Activated CD4-positive, alpha-beta memory T cell treated with anti-CD3 and anti-CD28 coated beads, Interleukin-2, amount 10 ng/mL, durations not matched to agents 7 days and 5 days (primary cell): ENCODE results near the gene PHF3. TPM values are rescaled to one million over a fixed set of nuclear protein-coding genes. Genes with fewer than 3 reads are reported as not detected.
"Not testable (repeated sequence)": the region's sequence is repeated elsewhere in the genome, so short reads cannot be mapped to it uniquely, and the experiment has no call there.

Experiments
- CTCF ChIA-PET: fragments of 350-600 bp; sonication (Branson Sonifier 250); formaldehyde crosslinking; loops from one replicate; lab custom pipeline; 2021; ENCODE audit warnings: antibody characterized with exemption, inconsistent platforms; lab: Charles Lee
- POLR2A ChIA-PET: fragments of 350-600 bp; sonication (Branson Sonifier 250); formaldehyde crosslinking; loops from one replicate; lab custom pipeline; 2021; ENCODE audit warnings: antibody characterized with exemption; lab: Charles Lee
- DNase-seq: peaks from one replicate; pipeline ENCODE4 v3.0.0-alpha.2; 2020
- H3K27ac Mint-ChIP-seq: one replicate; pipeline ENCODE4 v1.8.0; 2021; ENCODE audit warnings: mild to moderate bottlenecking, mixed read lengths
- H3K27me3 Mint-ChIP-seq: one replicate; pipeline ENCODE4 v1.8.0; 2021; ENCODE audit warnings: mixed read lengths
- H3K36me3 Mint-ChIP-seq: one replicate; pipeline ENCODE4 v1.8.0; 2021; ENCODE audit warnings: low read depth, mixed read lengths
- H3K4me1 Mint-ChIP-seq: one replicate; pipeline ENCODE4 v1.8.0; 2021; ENCODE audit warnings: mixed read lengths
- H3K4me3 Mint-ChIP-seq: one replicate; pipeline ENCODE4 v1.8.0; 2021; ENCODE audit warnings: mild to moderate bottlenecking, mixed read lengths
- H3K9me3 Mint-ChIP-seq: one replicate; pipeline ENCODE4 v1.8.0; 2021; ENCODE audit warnings: mixed read lengths
- total RNA-seq, 2 experiments: library from RNA; stranded (reverse); gene quantifications; one replicate each; pipeline ENCODE4 v1.2.3, GENCODE V29; 2021

Gene PHF3
- total RNA-seq, 2 experiments from 2014 or later, result 53.9 to 57.8 TPM

- no peaks in the 10 kb centered on the region for H3K27me3 Mint-ChIP-seq
- POLR2A ChIA-PET, result interaction anchor here (1.0 kb wide), 1 partner anchor 17 kb away, joined by 3 read pairs; no protein-coding TSS in a partner anchor
- H3K27ac Mint-ChIP-seq, result no peak overlapping the region
- DNase-seq, result no peak
- H3K36me3 Mint-ChIP-seq, result peaks cover 3% of the 10 kb centered on the region
- no peak overlapping the region for H3K4me3 Mint-ChIP-seq
- no peaks in the 10 kb centered on the region for H3K4me1 Mint-ChIP-seq
- H3K9me3 Mint-ChIP-seq, result peaks cover 6% of the 10 kb centered on the region
- CTCF ChIA-PET, result no interaction called here
Observed at GRCh38 chr6:63732336-63732735, 96.7 kb downstream of the PHF3 start.

- DNase-seq, result no peak
- Mint-ChIP-seq H3K27me3 (no peaks in the 10 kb centered on the region), H3K4me1 (no peaks in the 10 kb centered on the region), H3K27ac (no peak overlapping the region), H3K36me3 (peaks cover 3% of the 10 kb centered on the region), H3K4me3 (no peak overlapping the region), H3K9me3 (peaks cover 6% of the 10 kb centered on the region)
- POLR2A ChIA-PET, result no interaction called here
- CTCF ChIA-PET, result no interaction called here
Observed at GRCh38 chr6:63734923-63735322, 99.3 kb downstream of the PHF3 start.

- DNase-seq, CTCF ChIA-PET, POLR2A ChIA-PET, H3K4me3 Mint-ChIP-seq, H3K9me3 Mint-ChIP-seq, H3K4me1 Mint-ChIP-seq, H3K36me3 Mint-ChIP-seq, H3K27ac Mint-ChIP-seq, H3K27me3 Mint-ChIP-seq: not testable (repeated sequence)
Observed at GRCh38 chr6:63738190-63738589, 102.6 kb downstream of the PHF3 start.

GRCh38 chr6:63739094-63739687 is 103.6 kb downstream of the PHF3 start:
- Mint-ChIP-seq H3K27ac (no peak overlapping the region), H3K9me3 (peaks cover 6% of the 10 kb centered on the region), H3K4me3 (no peak overlapping the region), H3K27me3 (no peaks in the 10 kb centered on the region), H3K4me1 (no peaks in the 10 kb centered on the region), H3K36me3 (peaks cover 3% of the 10 kb centered on the region)
- ChIA-PET POLR2A (interaction anchor here (0.6 kb wide), 1 partner anchor 40 kb away, joined by 3 read pairs; no protein-coding TSS in a partner anchor), CTCF (no interaction called here)
- no peak for DNase-seq

- Mint-ChIP-seq H3K36me3 (no peaks in the 10 kb centered on the region), H3K4me3 (no peak overlapping the region), H3K27me3 (no peaks in the 10 kb centered on the region), H3K9me3 (peaks cover 1% of the 10 kb centered on the region), H3K4me1 (no peaks in the 10 kb centered on the region), H3K27ac (no peak overlapping the region)
- DNase-seq, result no peak
- ChIA-PET POLR2A (no interaction called here), CTCF (interaction anchor here (2.6 kb wide), 1 partner anchor 142 kb away, joined by 7 read pairs; no protein-coding TSS in a partner anchor)
Observed at GRCh38 chr6:63740709-63741108, 105.1 kb downstream of the PHF3 start.

GRCh38 chr6:63742060-63742459 is 106.5 kb downstream of the PHF3 start:
- no peaks in the 10 kb centered on the region for H3K9me3 Mint-ChIP-seq
- no peaks in the 10 kb centered on the region for H3K36me3 Mint-ChIP-seq
- CTCF ChIA-PET, result interaction anchor here (2.6 kb wide), 1 partner anchor 143 kb away, joined by 7 read pairs; no protein-coding TSS in a partner anchor
- H3K27me3 Mint-ChIP-seq, result no peaks in the 10 kb centered on the region
- DNase-seq, result no peak
- no peak overlapping the region for H3K27ac Mint-ChIP-seq
- no peak overlapping the region for H3K4me3 Mint-ChIP-seq
- no peaks in the 10 kb centered on the region for H3K4me1 Mint-ChIP-seq
- POLR2A ChIA-PET, result no interaction called here

- CTCF ChIA-PET, result no interaction called here
- Mint-ChIP-seq H3K27me3 (no peaks in the 10 kb centered on the region), H3K4me3 (no peak overlapping the region), H3K36me3 (no peaks in the 10 kb centered on the region), H3K4me1 (no peaks in the 10 kb centered on the region), H3K27ac (no peak overlapping the region), H3K9me3 (peaks cover 4% of the 10 kb centered on the region)
- no peak for DNase-seq
- POLR2A ChIA-PET, result no interaction called here
Observed at GRCh38 chr6:63743691-63744090, 108.1 kb downstream of the PHF3 start.

- Mint-ChIP-seq H3K4me1 (no peaks in the 10 kb centered on the region), H3K27me3 (no peaks in the 10 kb centered on the region)
Observed at GRCh38 chr6:63744810-63745209, 109.2 kb downstream of the PHF3 start.

GRCh38 chr6:63745784-63746183 is 110.2 kb downstream of the PHF3 start:
- peaks cover 4% of the 10 kb centered on the region for H3K9me3 Mint-ChIP-seq
- H3K4me3 Mint-ChIP-seq, result no peak overlapping the region
- CTCF ChIA-PET, result no interaction called here
- H3K27me3 Mint-ChIP-seq, result no peaks in the 10 kb centered on the region
- no peaks in the 10 kb centered on the region for H3K4me1 Mint-ChIP-seq
- DNase-seq, result no peak
- POLR2A ChIA-PET, result no interaction called here
- no peak overlapping the region for H3K27ac Mint-ChIP-seq
- H3K36me3 Mint-ChIP-seq, result no peaks in the 10 kb centered on the region

More at GRCh38 chr6:63744810-63745209, 109.2 kb downstream of the PHF3 start:
- no peak for DNase-seq
- Mint-ChIP-seq H3K9me3 (peaks cover 4% of the 10 kb centered on the region), H3K27ac (no peak overlapping the region), H3K4me3 (no peak overlapping the region), H3K36me3 (no peaks in the 10 kb centered on the region)
- ChIA-PET CTCF (no interaction called here), POLR2A (no interaction called here)

- H3K27me3 Mint-ChIP-seq, result no peaks in the 10 kb centered on the region
- H3K27ac Mint-ChIP-seq, result no peak overlapping the region
- POLR2A ChIA-PET, result no interaction called here
- H3K36me3 Mint-ChIP-seq, result no peaks in the 10 kb centered on the region
- no peak for DNase-seq
- H3K4me1 Mint-ChIP-seq, result no peaks in the 10 kb centered on the region
- CTCF ChIA-PET, result interaction anchor here (1.0 kb wide), 1 partner anchor 12 kb away, joined by 4 read pairs; no protein-coding TSS in a partner anchor
- peaks cover 4% of the 10 kb centered on the region for H3K9me3 Mint-ChIP-seq
- no peak overlapping the region for H3K4me3 Mint-ChIP-seq
Observed at GRCh38 chr6:63750400-63750799, 114.8 kb downstream of the PHF3 start.

GRCh38 chr6:63757275-63757674 is 121.7 kb downstream of the PHF3 start:
- H3K4me1 Mint-ChIP-seq, H3K27ac Mint-ChIP-seq, CTCF ChIA-PET, DNase-seq, H3K27me3 Mint-ChIP-seq, H3K4me3 Mint-ChIP-seq, H3K36me3 Mint-ChIP-seq, H3K9me3 Mint-ChIP-seq: not testable (repeated sequence)
- POLR2A ChIA-PET, result interaction anchor here (1.3 kb wide), 1 partner anchor 183 kb away, joined by 3 read pairs; no protein-coding TSS in a partner anchor

- H3K9me3 Mint-ChIP-seq, result no peaks in the 10 kb centered on the region
- CTCF ChIA-PET, result interaction anchor here (1.1 kb wide), 1 partner anchor 159 kb away, joined by 4 read pairs; no protein-coding TSS in a partner anchor
- no peaks in the 10 kb centered on the region for H3K36me3 Mint-ChIP-seq
- peaks cover under 1% of the 10 kb centered on the region for H3K27me3 Mint-ChIP-seq
- no peaks in the 10 kb centered on the region for H3K4me1 Mint-ChIP-seq
- no peak overlapping the region for H3K27ac Mint-ChIP-seq
- POLR2A ChIA-PET, result interaction anchor here (1.3 kb wide), 1 partner anchor 184 kb away, joined by 3 read pairs; no protein-coding TSS in a partner anchor
- no peak overlapping the region for H3K4me3 Mint-ChIP-seq
- DNase-seq, result no peak
Observed at GRCh38 chr6:63757826-63758225, 122.2 kb downstream of the PHF3 start.

- ChIA-PET POLR2A (interaction anchor here (0.9 kb wide), 1 partner anchor 186 kb away, joined by 3 read pairs; no protein-coding TSS in a partner anchor), CTCF (interaction anchor here (0.9 kb wide), 1 partner anchor 407 kb away, joined by 3 read pairs; no protein-coding TSS in a partner anchor)
- H3K27ac Mint-ChIP-seq, result no peak overlapping the region
- no peaks in the 10 kb centered on the region for H3K36me3 Mint-ChIP-seq
- no peaks in the 10 kb centered on the region for H3K4me1 Mint-ChIP-seq
- peaks cover 3% of the 10 kb centered on the region for H3K27me3 Mint-ChIP-seq
- no peaks in the 10 kb centered on the region for H3K9me3 Mint-ChIP-seq
- no peak overlapping the region for H3K4me3 Mint-ChIP-seq
- DNase-seq, result no peak
Observed at GRCh38 chr6:63759605-63760105, 124.1 kb downstream of the PHF3 start.
